ENCODE measurements around the gene AGPAT3.

The AGPAT3 gene

GRCh38 chr21:43905726-43906455 is 40.9 kb downstream of the AGPAT3 start:
- DNase-seq (ENCODE audit: low read depth in 2 of 3, low spot score in 1 of 3) = no peak

GRCh38 chr21:43906585-43907370 is 41.8 kb downstream of the AGPAT3 start:
- DNase-seq (ENCODE audit: low read depth in 2 of 3, low spot score in 1 of 3) = no peak

GRCh38 chr21:43907751-43908150 is 42.7 kb downstream of the AGPAT3 start:
- no peak for DNase-seq (ENCODE audit: low read depth in 2 of 3, low spot score in 1 of 3)

- no peak for DNase-seq (ENCODE audit: low read depth in 2 of 3, low spot score in 1 of 3)
Observed at GRCh38 chr21:43908167-43908566, 43.1 kb downstream of the AGPAT3 start.

- no peak for DNase-seq (ENCODE audit: low read depth in 2 of 3, low spot score in 1 of 3)
Observed at GRCh38 chr21:43909741-43910400, 44.8 kb downstream of the AGPAT3 start.

DNA sequence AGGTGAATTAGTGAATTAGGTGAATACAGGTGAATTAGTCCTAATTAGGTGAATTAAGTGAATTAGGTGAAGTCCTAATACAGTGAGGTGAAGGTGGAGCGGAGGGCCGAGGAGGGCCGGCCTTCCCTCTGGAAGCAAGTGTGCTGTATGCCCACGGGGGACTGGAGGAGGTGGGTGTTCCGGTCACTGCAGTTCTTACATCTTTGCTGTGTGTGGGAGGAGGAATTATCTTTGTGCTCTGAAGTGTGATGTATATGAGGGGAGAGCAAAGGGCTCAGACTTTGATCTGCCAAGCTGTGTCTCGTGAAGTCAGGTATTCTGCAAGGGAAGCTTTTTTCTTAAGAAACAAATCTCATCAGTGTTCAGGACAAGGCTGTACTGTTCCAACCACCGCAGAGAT is 45.4 kb downstream of the AGPAT3 start:
- DNase-seq (ENCODE audit: low read depth in 2 of 3, low spot score in 1 of 3) = no peak

- no peak for DNase-seq (ENCODE audit: low read depth in 2 of 3, low spot score in 1 of 3)
Observed at GRCh38 chr21:43911015-43911934, 46.3 kb downstream of the AGPAT3 start.

DNA sequence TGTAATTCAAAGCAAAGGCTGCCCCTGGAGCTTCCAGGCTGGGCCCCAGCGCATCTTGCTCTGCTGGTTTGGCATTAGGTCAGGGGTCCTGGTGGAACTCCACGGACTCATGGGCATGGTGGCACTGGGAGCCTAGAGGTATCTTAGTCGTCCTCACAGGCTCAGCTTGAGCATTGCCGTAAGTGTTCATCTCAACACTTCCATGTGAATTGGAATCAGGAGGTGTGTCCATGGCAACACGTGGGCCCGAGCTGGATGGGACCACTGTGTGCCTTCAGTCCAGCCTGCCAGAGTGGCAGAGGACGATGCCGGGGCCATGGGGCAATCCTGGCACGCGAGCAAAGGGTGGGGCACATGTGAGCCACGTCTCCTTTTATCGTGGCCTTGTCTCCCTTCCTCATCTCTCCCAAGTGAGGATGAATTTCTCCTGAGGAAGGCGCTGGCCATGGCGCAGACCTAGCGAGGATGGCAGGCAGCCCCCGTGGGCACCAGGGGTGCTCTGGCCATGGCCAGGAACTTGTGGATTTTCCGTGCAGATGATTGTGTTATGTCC is 47.0 kb downstream of the AGPAT3 start:
- DNase-seq (ENCODE audit: low read depth in 2 of 3, low spot score in 1 of 3) = no peak

GRCh38 chr21:43912500-43912899 is 47.5 kb downstream of the AGPAT3 start:
- DNase-seq (ENCODE audit: low read depth in 2 of 3, low spot score in 1 of 3) = no peak

GRCh38 chr21:43912910-43913309 is 47.9 kb downstream of the AGPAT3 start:
- DNase-seq (ENCODE audit: low read depth in 2 of 3, low spot score in 1 of 3) = no peak

- DNase-seq (ENCODE audit: low read depth in 2 of 3, low spot score in 1 of 3) = no peak
Observed at GRCh38 chr21:43913928-43914327, 48.9 kb downstream of the AGPAT3 start.

GRCh38 chr21:43916076-43916475 is 51.1 kb downstream of the AGPAT3 start:
- no peak for DNase-seq (ENCODE audit: low read depth in 2 of 3, low spot score in 1 of 3)

- no peak for DNase-seq (ENCODE audit: low read depth in 2 of 3, low spot score in 1 of 3)
Observed at GRCh38 chr21:43916691-43917514, 51.9 kb downstream of the AGPAT3 start.

GRCh38 chr21:43917515-43918384 is 52.7 kb downstream of the AGPAT3 start:
- DNase-seq (ENCODE audit: low read depth in 2 of 3, low spot score in 1 of 3) = no peak

- DNase-seq (ENCODE audit: low read depth in 2 of 3, low spot score in 1 of 3) = no peak
Observed at GRCh38 chr21:43918385-43918947, 53.4 kb downstream of the AGPAT3 start.

DNA sequence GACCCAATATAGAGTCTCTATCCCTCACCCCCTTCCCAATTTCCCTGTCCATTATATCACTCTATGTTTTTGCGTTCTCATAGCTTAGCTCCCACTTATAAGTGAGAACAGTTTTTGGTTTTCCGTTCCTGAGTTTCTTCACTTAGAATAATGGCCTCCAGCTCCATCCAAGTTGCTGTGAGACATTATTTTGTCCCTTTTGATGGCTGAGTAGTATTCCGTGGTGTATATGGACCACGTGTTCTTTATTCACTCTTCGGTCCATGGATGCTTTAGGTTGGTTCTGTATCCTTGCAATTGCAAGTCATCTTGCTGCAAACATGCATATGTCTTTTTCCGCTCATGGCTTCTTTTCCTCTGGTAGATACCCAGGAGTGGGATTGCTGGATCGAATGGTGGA is 54.3 kb downstream of the AGPAT3 start:
- no peak for DNase-seq (ENCODE audit: low read depth in 2 of 3, low spot score in 1 of 3)

DNA sequence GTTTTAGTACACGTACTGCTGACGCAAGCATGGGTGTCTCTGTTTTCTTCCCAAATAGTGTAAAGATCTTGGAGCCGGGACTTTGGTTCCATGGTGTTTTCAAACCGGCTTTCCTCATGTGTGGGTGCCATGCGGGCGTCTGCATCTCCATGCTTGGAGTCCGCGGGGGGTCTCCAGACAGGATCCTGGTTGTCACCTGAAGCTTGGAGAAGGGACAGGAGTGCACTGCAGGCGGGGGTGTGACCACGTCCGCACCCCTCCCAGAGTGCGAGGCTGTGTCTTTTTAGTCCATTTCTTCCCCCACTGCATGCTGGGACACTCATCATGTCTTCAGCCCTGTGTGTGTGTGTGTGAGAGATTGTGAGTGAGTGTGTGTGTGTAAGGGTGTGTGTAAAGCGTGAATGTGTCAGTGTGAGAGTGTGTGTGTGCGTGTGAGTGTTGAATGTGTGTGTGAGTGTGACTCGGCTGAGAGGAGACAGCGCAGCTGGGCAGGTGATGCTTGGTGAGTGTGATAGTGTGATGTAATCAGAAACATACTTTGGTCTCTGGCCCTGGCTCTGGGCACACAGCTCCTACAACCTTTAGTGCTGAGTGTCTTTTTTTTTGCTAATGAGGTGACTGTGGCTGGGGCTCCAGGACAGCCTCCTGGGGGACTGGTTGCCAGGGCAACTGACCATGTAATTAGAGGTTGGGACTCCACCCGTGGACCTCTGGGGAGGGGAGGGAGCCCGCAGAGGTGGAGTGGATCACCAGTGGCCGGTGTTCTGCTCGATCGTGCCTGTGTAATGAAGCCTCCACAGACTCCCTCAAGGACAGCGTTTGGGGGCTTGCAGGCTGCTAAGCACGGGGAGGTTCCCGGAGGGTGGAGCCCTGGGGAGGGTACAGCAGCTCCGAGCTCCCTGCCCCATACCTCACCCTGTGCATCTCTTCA is 55.1 kb downstream of the AGPAT3 start:
- DNase-seq (ENCODE audit: low read depth in 2 of 3, low spot score in 1 of 3) = no peak
